GM18526 (cell line): ENCODE measurements around the gene SPATA13.

ENCODE experiments used
- POLR2A ChIP-seq: IDR thresholded peaks from 3 replicates; pipeline ENCODE4 v1.6.1; 2011; ENCODE audit not compliant: insufficient read length; ENCODE audit errors: extremely low read depth

Gene SPATA13

DNA sequence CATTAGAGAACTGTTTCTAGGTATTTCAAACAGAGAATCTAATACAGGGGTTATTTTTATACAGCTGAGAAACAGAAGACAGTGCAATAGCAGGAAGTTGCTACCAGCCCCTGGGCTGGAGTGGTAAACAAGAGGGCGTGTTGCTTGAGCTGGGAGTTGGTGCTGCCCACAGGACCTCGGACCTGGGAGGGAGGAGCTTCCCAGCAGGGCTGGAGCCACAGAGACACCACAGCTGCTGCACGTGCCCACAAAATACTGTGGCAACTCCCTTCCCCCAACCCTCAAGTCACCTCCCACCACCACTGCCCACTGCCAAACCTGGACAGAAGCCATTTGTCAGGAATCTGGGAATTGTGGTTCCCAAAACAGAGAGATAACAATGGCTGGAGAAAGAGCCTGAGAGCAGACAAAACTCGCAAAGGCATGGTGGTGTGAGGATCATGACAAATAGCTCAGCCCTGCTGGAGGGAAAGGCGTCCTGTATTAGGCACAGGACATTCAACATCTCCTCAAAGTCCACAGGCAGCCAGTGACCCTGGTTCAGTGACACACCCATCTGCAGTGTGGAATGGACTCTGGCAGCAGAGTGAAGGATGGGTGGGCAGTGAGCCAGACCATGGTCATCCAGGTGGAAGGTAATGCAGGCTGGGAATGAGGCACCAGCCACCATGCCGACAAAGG lies 57.2 kb downstream of the SPATA13 start:
- no peak for TF ChIP-seq POLR2A

DNA sequence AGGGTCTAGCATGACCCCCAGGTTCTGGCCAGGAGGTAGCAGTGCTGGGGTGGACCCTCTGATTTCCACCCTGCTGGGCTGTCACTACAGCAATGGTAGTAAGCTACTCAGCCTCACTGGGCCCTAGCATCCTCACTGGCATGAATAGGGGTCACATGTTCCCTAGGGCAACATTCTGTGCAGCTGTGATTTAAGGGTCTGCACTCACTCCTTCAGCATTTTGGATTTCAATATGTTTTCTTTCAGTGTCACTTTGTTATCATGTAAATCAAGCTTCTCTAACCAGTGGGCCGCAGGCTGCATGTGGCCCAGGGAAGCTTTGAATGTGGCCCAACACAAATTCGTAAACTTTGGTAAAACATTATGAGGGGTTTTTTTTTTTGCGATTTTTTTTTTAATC lies 57.8 kb downstream of the SPATA13 start:
- TF ChIP-seq POLR2A: no peak

GRCh38 chr13:24218977-24219376 lies 58.5 kb downstream of the SPATA13 start:
- TF ChIP-seq POLR2A: no peak

- TF ChIP-seq POLR2A: no peak
These were observed 59.7 kb downstream of the SPATA13 start for GRCh38 chr13:24220086-24220703.

- no peak for TF ChIP-seq POLR2A
These were observed 60.5 kb downstream of the SPATA13 start for GRCh38 chr13:24221007-24221406.

DNA sequence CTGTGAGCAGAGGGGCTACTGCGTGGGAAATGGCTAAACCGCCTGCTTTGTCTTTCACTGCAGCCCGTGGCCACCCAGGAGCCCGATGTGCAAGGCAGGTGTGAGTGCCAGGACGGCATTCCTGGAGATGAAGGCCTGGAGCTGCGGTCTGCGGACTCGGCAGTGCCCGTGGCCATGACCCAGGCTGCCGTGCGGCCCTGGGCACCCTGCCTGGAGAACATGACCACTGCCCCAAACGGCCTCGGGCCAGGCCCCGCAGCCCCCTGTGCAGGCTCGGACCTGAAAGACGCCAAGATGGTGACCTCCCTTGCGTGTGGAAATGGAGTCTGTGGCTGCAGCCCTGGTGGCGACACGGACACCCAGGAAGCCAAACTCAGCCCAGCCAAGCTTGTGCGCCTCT lies 62.2 kb downstream of the SPATA13 start:
- TF ChIP-seq POLR2A: no peak

GRCh38 chr13:24223341-24224231 lies 63.1 kb downstream of the SPATA13 start:
- no peak for TF ChIP-seq POLR2A

- TF ChIP-seq POLR2A: no peak
These were observed 63.7 kb downstream of the SPATA13 start for GRCh38 chr13:24224232-24224680.

DNA sequence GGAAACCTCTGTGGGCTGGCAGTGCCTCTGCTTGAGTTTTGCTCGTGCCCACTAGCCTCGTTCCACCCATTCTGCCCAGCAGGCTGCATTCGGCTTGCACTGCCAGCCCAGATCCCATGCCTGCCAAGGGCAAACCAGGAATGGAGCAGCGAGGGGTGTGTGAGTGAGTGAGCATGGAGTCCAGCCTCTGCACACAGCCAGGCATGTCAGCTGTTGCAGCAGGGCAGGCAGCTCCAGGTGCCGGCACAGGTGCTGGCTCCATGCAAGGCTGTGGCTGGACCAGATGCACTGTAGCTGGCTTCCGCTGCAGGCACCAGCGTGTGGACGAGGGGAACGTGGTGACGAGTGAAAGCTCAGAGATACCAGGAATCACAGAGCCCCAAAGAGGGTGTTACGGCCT lies 64.5 kb downstream of the SPATA13 start:
- no peak for TF ChIP-seq POLR2A

- TF ChIP-seq POLR2A: no peak
These were observed 65.4 kb downstream of the SPATA13 start for GRCh38 chr13:24225930-24226329.

- TF ChIP-seq POLR2A: no peak
These were observed 66.2 kb downstream of the SPATA13 start for GRCh38 chr13:24226762-24227161.

DNA sequence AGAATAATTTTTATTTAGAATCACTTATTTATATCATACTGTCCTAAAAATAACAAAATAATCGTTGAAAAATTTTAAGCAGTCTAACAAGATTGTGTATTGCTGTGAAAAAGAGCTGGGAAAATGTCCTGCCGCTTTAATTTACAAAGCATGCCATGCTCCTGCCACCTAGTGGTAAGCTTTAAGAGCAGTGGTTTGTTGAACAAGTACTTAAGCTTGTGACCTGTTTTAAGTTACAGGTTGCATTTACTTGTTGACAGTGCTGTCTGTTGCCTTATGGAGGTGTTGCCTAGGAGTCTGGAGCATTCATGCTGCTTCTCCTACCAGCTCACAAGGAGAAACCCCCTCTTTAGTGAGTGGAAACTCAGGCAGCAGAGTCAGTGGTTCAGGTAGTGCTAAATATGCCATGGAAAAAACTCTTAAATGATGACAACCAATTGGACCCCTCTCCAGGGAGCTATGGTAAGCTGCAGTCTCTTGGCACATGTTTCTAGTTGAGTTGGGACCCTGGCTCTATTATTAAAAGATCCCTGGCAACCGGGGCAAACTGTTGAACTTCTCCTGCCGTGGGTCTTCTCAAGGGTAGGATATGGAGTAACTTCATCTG lies 68.4 kb downstream of the SPATA13 start:
- no peak for TF ChIP-seq POLR2A

DNA sequence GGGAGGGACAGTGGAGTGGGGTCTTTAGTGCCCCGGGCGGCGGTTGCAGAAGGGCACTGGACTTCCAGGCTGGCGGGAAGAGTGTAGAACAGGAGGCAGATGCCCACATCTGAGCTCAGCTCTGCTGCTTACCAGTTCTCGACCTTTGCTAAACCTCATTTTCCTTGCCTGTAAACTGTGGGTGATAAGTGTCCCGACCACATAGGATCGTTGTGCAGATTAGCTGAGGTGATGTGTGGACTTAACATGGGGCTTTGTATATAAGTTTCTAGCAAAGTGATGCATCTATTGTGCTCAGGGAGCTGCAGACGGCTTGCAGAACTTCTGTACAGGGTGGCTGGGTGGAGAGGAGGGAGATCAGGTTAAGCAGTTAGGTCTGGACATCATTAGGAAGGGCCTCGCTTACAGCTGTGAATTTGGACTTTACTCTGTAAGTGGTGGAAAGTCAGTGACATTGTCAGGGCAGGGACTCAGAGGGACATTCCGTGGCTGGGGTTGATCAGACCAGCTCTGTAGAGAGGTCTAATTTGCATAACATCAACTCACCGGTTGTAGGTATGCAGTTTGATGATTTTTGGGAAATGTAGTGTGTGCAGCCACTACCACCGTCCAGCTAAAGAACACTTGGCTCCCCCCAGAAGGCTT lies 70.0 kb downstream of the SPATA13 start:
- TF ChIP-seq POLR2A: no peak

DNA sequence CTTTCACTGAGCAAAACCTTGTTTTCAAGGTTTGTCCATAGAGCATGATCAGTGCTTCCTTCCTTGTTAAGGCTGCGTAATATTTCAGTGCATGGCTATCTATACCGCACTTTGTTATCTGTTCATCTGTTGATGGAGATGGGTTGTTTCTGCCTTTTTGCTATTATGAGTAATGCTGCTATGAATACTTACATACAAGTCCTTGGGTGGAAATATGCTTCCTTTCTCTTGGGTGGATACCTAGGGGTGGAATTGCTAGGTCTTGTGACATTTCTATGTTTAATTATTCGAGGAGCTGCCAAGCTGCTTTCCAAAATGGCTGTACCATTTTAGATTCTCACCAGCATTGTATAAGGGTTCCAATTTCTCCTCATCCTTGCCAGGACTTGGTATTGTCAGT lies 70.9 kb downstream of the SPATA13 start:
- TF ChIP-seq POLR2A: no peak

DNA sequence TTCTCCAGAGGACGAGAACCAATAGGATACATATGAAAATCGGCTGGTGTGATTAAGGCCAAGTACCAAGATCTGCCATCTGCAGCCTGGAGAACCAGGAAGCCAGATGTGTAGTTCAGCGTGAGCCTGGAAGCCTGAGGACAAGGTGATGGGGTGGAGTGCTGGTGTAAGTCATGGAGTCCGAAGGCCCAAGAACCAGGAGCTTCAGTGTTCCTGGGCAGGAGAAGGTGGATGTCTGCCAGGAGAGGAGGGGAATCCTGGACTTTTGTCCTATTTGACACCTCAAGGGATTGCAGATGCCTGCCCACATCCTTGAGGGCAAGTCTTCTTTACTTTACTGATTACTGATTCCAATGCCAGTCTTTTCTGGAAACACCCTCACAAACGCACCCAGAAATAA lies 71.5 kb downstream of the SPATA13 start:
- TF ChIP-seq POLR2A: no peak
